Inferior parietal cortex (tissue), 1 donor: ENCODE results near the gene HSD3B7.
"Not testable (repeated sequence)": the region's sequence is repeated elsewhere in the genome, so short reads cannot be mapped to it uniquely, and the experiment has no call there.

Experiments
- DNase-seq: peaks from one replicate; pipeline ENCODE4 v3.0.0-alpha.2; 2016; ENCODE audit errors: extremely low spot score

Gene HSD3B7

GRCh38 chr16:31000671-31001382, 15.8 kb downstream of the HSD3B7 start:
- DNase-seq: no peak

- DNase-seq: no peak
These were observed 16.7 kb downstream of the HSD3B7 start for GRCh38 chr16:31001507-31002249.

DNA sequence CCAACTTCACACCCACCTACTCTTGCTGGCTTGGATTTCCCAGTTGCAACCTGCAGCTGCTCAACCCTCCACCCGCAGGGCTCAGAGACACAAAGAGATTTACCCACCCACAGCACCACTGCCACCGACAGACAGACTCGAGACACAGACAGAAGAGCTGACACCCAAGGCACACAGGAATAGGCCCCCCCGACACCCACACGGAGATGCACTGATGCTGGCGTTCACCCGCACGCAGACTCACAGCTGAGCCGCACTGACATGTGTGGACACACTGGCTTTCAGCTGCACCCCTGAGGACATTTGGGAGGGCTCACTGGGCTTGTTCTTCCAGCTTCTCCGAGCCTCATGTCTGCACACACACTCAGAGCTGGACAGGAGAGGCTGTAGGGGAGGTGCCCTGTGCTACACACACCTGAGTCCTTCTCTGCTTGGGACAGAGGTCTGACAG, 17.3 kb downstream of the HSD3B7 start:
- DNase-seq: no peak

DNA sequence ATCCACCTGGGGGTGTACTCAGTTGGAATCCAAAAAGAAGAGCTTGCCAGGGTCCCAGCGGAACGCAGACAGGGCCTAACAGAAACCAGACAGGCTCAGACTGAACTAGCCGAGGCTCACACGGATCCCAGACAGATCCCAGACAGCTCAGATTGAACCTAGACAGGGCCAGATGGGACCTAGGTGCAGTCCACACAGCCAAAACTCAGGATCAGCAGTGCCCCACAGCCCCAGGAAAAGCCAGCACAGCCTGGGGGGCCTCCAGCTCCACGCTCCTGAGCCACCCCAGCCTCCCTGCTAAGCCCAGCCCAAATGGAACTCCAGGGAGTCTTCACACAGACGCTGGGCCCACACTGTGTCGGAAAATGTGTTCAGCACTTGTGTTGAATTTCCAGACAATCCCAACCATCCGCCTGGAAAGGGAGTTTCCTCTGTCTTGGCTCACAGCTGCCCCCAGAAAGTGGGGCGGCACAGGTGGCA, 17.9 kb downstream of the HSD3B7 start:
- DNase-seq: no peak

GRCh38 chr16:31003744-31004143, 18.7 kb downstream of the HSD3B7 start:
- no peak for DNase-seq

- no peak for DNase-seq
These were observed 19.7 kb downstream of the HSD3B7 start for GRCh38 chr16:31004658-31005057.

DNA sequence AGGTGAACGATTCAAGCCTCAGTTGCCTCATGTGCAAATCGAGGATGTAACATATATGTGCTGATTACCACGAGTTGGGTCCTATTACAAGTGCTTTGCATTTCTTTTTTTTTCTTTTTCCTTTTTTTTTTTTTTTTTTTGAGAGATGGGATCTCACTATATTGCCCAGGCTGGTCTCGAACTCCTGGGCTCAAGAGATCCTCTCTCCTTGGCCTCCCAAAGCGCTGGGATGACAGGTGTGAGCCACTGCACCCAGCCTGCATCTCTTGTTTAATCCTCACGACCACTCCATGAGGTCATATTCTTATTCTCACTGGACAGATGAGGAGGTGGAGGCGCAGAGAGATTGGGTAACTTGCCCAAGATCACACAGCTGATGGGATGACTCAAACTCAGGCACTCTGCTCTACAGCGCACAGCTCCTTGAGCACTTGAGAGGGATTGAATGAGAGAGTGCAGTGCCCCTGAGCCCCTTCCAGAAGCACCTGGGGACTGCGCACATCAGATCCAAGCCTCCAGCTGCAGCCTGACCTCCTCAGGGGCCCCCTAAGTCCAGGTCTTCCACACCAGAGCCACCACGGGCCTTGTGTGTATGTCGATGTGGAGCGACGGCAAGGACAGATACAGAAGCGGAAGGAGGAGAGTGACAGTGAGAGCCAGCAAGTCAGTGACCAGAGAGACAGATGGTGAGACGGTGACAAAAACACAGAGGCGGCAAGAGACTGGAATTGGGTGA, 20.5 kb downstream of the HSD3B7 start:
- no peak for DNase-seq

DNA sequence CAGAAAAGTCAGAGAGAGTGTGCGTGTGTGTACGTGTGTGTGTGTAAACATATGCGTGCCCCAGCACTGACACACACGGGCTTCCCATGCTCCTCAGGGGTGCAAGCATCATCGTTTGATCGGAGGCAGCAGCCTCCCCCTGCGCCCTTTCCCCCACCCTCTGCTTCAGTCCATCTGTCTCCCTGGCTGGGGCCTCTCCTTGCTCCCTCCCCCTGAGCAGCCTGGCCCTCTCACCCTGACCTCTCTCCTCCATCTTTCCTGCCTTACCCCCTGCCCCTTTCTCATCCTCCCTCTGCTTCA, 21.0 kb downstream of the HSD3B7 start:
- DNase-seq: no peak

GRCh38 chr16:31006589-31006988, 21.6 kb downstream of the HSD3B7 start:
- no peak for DNase-seq

- DNase-seq: no peak
These were observed 22.7 kb downstream of the HSD3B7 start for GRCh38 chr16:31007684-31008083.

DNA sequence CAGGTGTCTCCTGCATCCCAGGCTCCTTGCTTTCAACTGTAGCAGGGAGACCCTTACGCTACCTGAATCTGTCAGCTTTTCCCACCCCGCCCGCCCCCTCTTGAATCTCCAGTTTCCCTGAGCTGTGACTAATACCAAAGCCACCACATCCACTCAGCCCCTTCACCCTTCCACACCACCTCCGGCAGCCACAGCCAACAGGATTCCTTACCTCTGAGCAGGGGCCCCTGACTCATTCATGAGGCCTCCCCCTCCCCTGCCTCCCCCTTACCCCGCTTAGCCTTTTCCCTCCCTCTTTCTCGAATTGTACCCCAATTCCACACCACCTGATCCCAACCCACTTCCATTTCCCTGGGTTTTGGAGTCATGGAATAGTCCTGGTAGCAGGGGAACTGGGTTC, 23.1 kb downstream of the HSD3B7 start:
- no peak for DNase-seq

- DNase-seq: no peak
These were observed 23.5 kb downstream of the HSD3B7 start for GRCh38 chr16:31008551-31008950.

- DNase-seq: no peak
These were observed 24.1 kb downstream of the HSD3B7 start for GRCh38 chr16:31009120-31009519.

DNA sequence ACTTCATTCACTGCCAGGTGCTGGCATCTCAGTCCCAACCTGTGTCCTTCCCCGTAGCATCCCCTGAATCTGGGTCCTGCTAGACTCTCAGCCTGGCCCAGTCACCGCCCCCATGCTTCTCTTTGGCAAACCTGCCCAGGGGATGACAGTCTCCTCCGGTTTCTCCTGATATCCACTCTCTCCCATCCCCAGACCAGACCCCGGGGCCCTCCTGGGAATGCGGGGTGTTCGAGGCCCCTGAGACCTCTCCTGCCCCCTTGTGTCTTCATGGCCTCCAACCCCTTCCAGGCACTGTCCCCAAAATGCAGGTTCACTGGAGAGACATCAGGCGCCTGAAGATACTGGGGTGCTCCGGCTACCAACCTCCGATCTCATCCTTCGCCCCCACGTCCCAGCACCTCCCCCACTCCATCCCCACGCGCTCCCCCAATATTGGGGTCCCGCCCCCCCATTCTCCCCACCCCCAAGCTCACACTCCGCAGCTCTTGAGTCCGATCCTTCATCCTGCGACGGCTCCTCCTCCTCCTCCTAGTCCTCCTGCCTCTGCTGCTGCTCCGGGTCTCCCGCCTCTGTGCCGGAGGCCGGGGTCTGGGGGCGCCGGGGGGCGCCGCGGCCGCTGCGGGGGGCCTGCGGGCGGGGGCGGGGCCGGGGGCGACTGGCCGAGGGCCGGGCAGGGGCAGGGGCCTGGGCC, 25.0 kb downstream of the HSD3B7 start:
- DNase-seq: no peak

DNA sequence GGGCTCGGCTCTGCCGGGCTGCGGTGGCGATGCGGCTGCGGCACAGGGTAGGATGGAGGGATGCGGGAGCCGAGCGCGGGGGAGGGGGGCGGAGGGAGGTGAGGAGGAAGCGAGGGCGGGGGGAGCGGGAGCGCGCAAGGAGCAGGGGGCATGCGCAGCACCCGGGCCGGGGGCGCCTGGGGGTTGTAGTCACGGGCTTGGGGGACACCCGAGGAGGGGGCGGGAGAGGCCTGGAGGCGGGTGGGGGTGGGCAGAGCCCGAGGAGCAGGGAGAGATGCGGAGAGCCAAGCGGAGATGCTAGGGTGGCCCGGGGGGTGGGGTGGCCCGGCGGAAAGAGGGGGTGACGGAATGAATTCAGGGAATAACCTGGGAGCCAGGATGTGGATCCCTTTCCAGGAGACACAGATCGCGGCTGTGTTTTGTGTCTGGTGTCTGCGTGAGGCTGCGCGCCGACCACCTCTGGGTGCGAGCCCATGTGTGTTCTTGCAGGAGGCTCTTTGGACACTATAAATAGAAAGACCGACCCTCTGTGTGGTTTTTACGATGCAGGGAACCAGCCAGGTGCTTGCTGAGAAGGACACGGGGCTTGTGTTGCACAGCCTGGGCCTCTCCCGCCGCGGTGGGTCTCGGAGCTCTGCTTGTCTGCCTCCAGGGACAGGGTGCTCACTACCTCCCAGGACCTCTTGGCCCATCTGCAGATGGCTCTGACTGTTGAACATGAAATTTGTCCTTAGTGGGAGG, 25.7 kb downstream of the HSD3B7 start, which contains the start of gene STX1B:
TSS of gene STX1B (minus strand) at position 54 of the 741 bp plus-strand sequence. CDS start 242 bp downstream, outside the sequence.
- peak; percentile 20 for DNase-seq

DNA sequence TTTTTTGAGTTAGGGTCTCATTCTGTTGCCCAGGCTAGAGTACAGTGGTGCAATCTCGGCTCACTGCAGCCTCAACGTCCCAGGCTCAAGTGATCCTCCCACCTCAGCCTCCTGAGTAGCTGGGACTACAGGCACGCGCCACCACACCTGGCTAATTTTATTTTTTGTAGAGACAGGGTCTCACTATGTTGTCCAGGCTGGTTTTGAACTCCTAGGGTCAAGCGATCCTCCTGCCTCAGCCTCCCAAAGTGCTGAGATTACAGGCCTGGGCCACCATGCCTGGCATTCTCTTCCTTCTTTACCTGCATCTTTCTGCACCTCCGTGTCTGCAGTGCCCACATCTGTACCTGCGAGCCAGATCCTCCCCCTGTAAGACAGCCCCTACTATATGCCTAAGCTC, 26.8 kb downstream of the HSD3B7 start:
- not testable (repeated sequence) for DNase-seq

GRCh38 chr16:31013292-31013691, 28.3 kb downstream of the HSD3B7 start:
- DNase-seq: not testable (repeated sequence)

GRCh38 chr16:31016018-31016417, 31.0 kb downstream of the HSD3B7 start:
- no peak for DNase-seq

- DNase-seq: not testable (repeated sequence)
These were observed 32.7 kb downstream of the HSD3B7 start for GRCh38 chr16:31017756-31018155.

- no peak for DNase-seq
These were observed 35.5 kb downstream of the HSD3B7 start for GRCh38 chr16:31020536-31020935.
